Glomerular visceral epithelial cell (primary cell): ENCODE data around the gene IGLON5.

Experiments used
- DNase-seq: peaks from one replicate; pipeline ENCODE4 v3.0.0-alpha.2; 2016; ENCODE audit errors: extremely low spot score

Gene IGLON5

DNA sequence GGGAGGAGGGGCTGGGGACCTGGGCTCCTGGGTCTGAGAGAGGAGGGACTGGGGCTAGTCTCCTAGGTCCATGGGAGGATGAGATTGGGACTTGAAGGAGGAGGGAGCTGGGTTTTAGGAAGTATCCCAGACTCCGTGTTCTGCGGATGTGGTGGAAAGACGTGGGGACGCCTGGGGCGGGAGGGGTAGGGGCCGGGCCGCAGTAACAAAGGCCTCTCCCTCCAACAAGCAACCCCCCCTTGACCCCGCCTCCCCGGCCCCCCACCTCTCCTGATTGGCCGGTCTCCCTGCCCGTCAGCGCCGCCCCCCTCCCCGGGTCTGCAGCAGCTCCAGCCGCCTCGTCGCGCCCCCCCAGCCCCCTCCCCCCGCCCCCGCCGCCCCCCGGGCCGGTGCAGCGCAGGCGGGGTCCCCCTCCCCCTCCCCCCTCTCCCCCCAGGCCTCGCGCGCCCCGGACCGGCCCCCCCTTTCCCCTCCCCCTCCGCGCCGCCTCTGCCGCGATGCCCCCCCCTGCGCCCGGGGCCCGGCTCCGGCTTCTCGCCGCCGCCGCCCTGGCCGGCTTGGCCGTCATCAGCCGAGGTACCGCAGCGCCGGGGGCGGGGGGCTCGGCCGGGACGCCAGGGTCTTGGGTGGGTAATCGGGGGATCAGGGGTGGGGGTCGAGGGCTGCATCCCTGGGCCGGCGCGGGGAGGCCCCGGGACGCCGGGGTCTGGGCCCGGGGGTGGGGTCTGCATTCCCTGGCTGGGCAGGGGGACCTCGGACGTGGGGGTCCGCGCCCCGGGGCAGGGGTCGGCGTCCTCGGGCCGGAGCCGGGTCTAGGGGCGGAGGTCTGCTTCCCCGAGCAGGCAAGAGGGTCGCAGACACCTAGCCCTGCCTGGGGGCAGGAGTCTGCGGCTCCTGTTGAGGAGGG lies at the start of gene IGLON5:
TSS of gene IGLON5 (plus strand) at position 294 of the 907 bp plus-strand sequence. CDS start at position 498, 204 bp downstream.
- DNase-seq: no peak

DNA sequence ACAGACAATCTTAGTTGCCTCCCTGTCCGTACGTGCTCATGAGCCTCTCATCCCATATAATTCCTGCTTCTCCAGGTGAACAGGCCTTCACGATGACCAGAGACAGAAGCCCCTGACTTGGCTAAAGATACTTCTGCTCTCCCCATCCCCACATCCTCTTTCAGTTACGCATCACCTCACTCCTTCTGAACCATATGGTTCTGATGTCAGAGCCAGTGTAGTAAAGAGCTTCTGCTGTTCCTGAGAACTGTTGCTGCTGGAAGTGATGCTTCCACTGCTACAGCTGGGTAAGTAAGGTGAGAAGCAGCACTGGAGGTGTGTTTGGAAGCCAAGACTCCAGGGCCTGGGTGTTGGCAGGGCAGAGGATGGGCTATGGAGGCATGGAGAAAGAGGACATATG lies 47.6 kb upstream of the IGLON5 start:
- DNase-seq: no peak

DNA sequence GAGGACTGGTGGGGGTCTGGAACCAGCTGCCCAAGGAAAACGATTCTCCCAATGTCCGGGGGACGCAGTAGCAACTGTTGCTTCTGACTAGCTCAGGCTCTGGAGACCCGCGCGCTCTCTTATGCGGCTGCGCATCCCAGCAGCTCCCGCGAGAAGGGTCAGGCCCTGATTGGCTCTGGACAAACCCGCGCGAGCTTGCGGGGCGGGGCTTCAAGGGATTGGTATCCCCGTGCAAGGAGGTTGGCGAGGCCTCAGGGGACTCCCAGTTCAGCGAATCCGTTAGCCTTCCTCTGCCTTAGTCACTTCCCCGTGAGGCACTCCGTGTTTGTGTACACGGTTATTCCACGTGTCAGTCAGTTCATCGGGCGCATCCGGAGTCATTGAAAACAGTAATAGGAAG lies 40.4 kb upstream of the IGLON5 start:
- DNase-seq: no peak

- DNase-seq: no peak
Observed at GRCh38 chr19:51272183-51272810, 39.1 kb upstream of the IGLON5 start.

DNA sequence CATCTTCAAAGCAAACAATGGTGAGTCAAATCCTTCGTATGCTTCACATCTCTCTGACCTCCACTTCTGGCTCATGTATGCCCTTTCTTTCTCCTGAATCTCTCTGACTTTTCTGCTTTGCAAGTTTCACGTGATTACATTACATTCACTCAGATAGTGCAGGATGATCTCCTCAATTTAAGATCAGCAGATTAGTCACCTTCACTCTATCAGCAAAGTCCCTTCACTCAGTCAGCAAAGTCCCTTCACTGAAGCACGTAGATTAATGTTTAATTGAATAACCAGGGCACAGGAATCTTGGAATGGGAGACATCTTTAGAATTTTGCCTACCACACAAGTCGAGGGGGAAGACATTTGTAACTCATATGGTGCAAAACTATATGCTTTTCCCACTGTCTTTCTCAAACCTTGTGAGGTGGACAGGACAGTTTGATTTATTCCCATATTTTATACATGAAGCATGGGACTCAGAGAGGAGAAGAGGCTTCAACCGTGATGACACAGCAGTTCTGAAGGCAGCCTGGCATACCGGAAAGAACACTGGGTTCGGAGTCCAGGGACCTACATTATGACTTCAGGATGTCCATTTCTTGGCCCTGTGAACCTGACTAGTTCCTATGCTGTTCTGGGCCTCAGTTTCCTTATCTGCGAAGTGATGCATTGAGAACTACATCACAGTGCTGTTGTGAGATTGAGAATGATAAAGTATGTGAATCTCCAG lies 37.2 kb upstream of the IGLON5 start:
- peak; percentile 14 for DNase-seq

- no peak for DNase-seq
Observed at GRCh38 chr19:51277112-51277511, 34.3 kb upstream of the IGLON5 start.

DNA sequence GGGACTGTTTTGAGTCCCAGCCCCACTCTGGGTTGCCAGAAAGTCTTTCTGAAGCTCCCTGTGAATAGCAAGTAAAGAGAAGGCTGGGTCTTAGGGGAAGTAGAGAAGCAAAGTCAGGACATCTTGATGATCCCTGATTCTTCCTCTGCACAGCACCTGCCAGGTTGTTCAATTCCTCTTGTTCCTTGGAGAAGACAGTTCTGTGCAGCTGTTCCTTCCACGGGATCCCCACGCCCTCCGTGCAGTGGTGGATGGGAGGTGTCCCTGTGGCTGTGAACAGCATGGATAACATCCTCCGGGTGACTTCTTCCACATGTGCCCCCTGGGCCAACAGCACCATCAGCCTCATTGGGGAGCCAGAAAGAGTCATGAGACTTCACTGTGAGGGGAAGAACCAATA lies 29.1 kb upstream of the IGLON5 start:
- DNase-seq: no peak

GRCh38 chr19:51285682-51286081 lies 25.8 kb upstream of the IGLON5 start:
- no peak for DNase-seq

DNA sequence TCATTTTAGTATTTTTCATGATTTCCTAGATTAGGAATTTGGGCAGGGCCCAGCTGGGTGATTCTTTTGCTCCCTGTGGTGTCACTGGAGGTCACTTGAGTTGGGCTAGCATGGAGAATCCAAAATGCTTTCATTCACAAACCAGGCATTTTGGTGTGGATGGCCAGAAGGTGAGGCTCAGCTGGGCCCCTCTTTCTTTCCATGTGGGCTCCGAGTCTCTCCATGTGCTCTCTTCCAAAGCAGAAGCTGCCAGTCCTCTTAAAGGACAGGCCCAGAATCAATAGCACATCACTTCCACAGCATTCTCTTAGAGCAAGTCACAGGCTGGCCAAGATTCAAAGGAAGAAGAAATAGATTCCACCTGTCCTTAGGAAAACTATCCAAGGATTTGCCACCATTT lies 21.8 kb upstream of the IGLON5 start:
- DNase-seq: no peak

DNA sequence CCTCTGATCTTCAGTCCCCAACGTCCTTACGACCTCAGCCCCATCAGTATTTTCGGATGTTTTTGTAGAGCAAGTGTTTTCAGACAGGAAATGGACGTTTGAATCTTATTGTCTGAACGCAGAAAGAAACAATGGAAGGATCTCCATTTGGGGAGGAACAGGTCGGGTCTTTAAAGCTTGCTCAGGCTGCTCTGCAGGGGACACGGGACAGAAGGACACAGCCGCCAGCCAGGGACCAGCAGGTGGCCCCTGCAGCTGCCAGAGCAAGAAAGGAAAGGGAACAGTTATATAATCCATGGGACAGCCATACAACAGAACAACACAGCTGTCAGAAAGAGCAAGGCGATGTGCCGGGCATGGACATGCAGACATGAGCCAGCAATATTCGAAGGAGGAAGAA lies 18.5 kb upstream of the IGLON5 start:
- no peak for DNase-seq

- DNase-seq: no peak
Observed at GRCh38 chr19:51293571-51294210, 17.8 kb upstream of the IGLON5 start.

DNA sequence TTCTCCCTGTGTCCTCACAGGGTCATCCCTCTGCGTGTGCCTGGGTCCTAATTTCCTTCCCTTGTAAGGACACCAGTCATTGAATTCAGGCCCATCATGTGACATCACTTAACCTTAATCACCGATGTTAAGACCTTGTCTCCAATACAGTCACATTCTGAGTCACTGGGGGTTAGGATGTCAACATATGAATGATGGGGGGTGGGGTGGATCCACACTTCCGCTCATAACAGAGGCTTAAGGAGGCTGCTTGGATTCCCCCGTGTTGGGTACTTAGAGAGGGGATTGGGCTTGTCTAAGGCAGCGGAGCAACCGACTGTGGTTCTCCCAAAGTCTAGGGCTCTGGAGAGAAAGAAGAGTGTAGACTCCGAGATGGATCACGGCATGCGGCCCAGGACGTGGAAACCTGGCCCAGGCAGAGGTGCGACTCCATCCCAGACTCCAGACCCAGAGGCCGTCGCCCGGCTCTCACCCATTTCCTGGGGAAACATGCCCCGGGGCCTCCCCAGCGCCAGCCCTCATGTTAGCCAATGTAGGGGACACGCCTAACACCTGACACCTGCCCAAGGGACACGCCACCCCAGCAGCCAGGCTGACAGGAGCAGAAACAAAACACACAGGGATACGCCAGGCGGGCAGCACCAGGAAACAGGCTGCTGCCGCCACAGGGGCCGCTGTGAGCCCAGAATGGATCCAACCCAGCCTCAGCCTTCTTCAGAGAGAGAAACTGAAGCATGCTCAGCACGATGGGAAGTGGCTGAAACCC lies 17.1 kb upstream of the IGLON5 start:
- no peak for DNase-seq

DNA sequence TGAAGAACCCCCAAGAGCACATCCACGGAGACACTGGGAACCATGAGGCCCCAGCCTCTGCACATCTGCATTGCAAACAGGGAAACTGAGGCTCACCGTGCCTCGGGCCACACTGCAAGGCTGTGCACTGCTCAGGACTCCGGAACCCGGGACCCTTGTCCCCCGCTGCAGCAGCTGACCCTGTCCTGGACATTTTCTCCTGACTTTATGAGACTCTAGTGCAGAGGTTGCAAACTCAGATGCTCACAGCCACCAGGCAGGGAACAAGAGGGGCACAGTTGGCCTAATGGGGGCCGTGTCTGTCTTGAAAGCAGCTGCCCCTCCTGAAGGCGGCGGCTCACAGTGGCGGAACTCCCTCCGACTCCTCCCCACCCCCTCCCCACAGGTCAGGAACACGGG lies 16.5 kb upstream of the IGLON5 start:
- DNase-seq: no peak

GRCh38 chr19:51295382-51296126 lies 15.9 kb upstream of the IGLON5 start:
- no peak for DNase-seq

DNA sequence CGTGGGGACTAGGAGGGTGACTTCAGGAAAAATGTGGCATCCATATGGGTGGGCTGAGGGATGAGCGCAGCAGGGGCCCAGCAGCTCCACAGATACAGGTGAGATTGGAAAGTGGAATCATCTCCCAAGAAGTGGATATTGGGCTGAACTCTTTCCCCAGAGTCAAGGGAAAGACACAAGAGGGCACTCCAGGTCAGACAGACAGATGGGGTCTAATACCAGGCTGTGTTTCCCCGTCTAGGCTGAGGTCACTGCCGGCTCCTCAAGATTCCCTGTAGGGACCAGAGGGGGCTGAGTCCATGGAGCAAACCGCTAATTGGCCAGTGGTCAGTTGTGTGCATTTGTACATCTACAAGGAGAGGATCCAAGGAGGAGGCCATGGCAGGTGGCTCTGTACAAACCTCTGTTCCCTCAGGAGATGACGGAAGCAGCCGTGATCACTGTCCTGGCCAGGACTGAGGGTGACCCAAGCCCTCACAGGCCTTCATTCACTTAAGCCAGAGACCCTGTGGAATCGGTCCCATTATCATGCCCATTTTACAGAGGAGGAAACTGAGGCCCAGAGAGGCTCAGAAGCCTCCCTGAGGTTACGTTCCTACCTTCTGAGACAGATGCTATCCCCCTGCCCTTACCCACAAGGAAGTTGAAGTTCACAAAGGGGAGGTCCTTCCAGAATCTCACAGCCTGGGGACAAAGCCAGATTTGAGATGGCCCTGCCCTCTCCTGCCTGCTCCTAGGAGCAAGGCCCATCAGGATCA lies 14.9 kb upstream of the IGLON5 start:
- no peak for DNase-seq

DNA sequence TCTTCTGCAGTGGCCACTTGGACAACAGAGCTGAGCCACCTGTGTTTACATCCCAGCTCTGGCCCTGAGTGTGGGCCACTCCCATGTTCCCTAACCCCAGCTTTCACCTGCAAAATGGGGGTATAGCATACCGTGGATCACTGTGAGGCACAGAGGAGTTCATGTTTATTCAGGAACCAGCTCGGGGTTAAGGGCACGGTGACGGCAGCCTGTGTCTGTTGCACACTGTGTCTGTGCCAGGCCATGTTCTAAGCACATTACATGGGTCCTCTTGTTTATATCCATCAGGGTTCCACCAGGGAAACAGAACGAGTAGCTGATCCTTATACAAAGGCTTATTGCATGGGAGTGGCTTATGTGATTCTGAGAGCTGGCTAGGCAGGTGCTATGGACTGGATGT lies 14.0 kb upstream of the IGLON5 start:
- DNase-seq: no peak

DNA sequence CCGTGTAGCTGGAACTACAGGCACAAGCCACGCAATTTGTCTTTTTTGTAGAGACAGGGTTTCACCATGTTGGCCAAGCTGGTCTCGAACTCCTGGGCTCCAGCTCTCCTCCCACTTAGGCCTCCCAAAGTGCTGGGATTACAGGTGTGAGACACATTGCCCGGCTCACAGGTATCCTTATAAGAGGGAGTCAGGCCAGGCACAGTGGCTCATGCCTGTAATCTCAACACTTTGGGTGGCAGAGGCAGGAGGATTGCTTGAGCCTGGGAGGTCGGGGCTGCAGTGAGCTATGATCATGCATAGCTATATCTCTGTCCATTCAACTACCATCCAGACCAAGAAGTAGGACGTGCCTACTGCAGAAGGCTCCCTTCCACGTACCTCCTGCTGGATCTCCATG lies 10.2 kb upstream of the IGLON5 start:
- no peak for DNase-seq

DNA sequence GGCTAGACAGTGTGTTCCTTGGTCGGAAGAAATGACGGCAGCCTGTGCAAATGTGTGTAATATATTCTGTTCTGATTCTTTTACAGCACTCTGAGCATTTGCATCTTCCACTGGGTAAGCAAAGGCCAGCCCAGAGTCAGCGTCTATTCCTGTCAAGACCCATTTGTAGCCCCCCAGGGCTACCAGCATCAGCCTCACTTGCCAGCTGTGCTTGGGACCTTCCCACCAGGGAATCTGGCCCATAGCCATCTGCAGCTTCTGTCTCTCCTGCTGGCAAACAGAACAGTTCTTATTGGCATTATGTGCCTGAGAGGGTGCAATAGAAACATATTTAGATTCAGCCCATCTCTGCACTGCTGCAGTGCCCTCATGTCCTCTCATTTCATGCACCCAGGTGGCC lies 6.0 kb upstream of the IGLON5 start:
- no peak for DNase-seq

- no peak for DNase-seq
Observed at GRCh38 chr19:51316688-51317087, 5.2 kb downstream of the IGLON5 start.

DNA sequence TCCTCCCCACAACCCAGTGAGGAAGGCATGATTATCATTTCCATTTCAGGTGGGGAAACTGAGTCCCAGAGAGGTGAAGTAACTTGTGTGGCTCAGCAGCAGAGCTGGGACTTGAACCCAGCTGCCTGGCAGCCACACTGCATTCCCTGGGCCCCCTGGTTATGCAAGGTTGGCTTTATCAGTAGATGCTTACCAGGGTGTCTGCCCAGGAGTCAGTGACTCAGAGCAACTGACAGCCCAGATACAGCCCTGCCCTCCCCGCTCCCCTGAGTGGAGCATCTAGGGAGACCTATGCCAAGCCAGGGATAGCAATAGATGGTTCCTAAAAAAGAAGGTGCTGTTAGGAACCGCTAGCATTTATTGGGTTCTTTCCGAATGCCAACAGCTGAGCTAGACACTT lies 5.9 kb downstream of the IGLON5 start:
- DNase-seq: no peak
